ENCODE measurements around the gene VSIR. TPM values are rescaled to one million over a fixed set of nuclear protein-coding genes. Genes with fewer than 3 reads are reported as not detected.

VSIR gene
- total RNA-seq, 4 donors from 2014 or later: 54.3 to 77.0 (median 61.6) TPM

DNA sequence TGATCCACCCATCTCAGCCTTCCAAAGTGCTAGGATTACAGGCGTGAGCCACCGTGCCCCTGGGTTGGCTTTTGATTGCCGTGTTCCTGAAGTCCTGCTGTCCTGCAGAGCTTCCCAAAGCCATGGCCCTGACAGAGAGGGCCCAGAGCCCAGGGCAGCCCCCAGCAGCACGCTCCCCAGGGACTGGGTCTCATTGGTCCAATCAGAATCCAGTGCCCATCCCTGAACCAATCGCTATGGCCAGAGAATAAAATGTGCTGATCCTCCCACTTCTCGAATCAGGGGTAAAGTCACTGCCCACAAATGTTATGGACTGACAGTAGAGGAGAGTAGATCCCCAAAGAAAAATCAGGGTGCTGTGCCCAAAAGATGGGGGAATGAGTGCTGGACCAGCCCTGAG, 48.8 kb downstream of the VSIR start:
- in situ Hi-C loops (cut with MboI; ENCODE audit: low pct_ligation_motif_present in 1 of 4, low pct_unique_long_range_greater_than_20kb in 1 of 4, low sequenced_read_pairs in 3 of 4) (loop anchor here (10.0 to 25.0 kb wide), 3 partner anchors 50 to 337 kb away; partner anchors contain the start of genes CDH23 (in 2 of the 4) and VSIR (in 1 of the 4)), intact Hi-C loops (cut with DNase I; ENCODE audit: low total_unique reads) (no loop called here)
- 100% methylated on average over 6 of the region's 6 CpGs; no CpG with 5 or more reads in 1 of the 2 donors for WGBS, 2 donors (ENCODE audit: low coverage in 1 of 2)
- DNase-seq: no peak
- no peaks in the 10 kb centered on the region for H3K27me3 ChIP-seq
- no peak overlapping the region for H3K27ac ChIP-seq
- no peaks in the 10 kb centered on the region for H3K9me3 ChIP-seq
- H3K4me1 ChIP-seq: peaks cover 30 to 42% (median 41%) of the 10 kb centered on the region in 4 donors
- no peak for TF ChIP-seq POLR2AphosphoS5 (IDR thresholded peaks at IDR 0.05)
- TF ChIP-seq POLR2A (IDR thresholded peaks at IDR 0.05): no peak
- TF ChIP-seq CTCF (IDR thresholded peaks at IDR 0.05): no peak
- TF ChIP-seq EP300 (IDR thresholded peaks at IDR 0.05; ENCODE audit: low read depth): no peak
- no peaks in the 10 kb centered on the region for H3K36me3 ChIP-seq
- no peak overlapping the region for H3K4me3 ChIP-seq

DNA sequence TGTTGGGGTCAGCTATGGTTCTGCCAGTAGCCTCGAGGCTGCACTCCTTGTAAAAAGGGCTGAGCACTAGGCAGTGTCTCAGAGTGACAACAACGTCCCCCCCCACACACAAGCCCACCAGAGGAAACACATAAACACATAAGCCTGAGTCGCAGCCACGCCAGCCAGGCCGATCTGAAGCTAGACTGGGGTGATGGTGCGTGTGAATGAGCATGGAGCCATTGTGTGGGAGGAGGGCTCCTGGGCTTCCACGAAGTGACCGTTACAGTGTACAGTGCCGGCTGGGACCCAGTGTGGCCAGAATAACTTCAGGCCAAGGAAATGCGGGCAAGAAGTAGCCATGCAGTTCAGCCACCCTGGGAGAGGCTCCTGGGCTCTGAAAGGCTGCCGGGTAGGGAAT, 50.0 kb downstream of the VSIR start:
- no peak for DNase-seq
- intact Hi-C loops (cut with DNase I; ENCODE audit: low total_unique reads) (no loop called here), in situ Hi-C loops (cut with MboI; ENCODE audit: low pct_ligation_motif_present in 1 of 4, low pct_unique_long_range_greater_than_20kb in 1 of 4, low sequenced_read_pairs in 3 of 4) (loop anchor here (10.0 to 25.0 kb wide), 3 partner anchors 51 to 336 kb away; partner anchors contain the start of genes CDH23 (in 2 of the 4) and VSIR (in 1 of the 4))
- WGBS, 2 donors (ENCODE audit: low coverage in 1 of 2): 91% methylated on average over 11 of the region's 11 CpGs; no CpG with 5 or more reads in 1 of the 2 donors
- Histone ChIP-seq H3K4me1 (peaks cover 18 to 31% (median 29%) of the 10 kb centered on the region in 4 donors), H3K27ac (no peak overlapping the region), H3K4me3 (no peak overlapping the region), H3K9me3 (no peaks in the 10 kb centered on the region), H3K36me3 (no peaks in the 10 kb centered on the region), H3K27me3 (no peaks in the 10 kb centered on the region)
- TF ChIP-seq EP300 (IDR thresholded peaks at IDR 0.05; ENCODE audit: low read depth): no peak
- TF ChIP-seq CTCF (IDR thresholded peaks at IDR 0.05): no peak
- TF ChIP-seq POLR2A (IDR thresholded peaks at IDR 0.05): no peak
- TF ChIP-seq POLR2AphosphoS5 (IDR thresholded peaks at IDR 0.05): no peak

GRCh38 chr10:71722849-71723248, 50.5 kb downstream of the VSIR start:
- intact Hi-C loops (cut with DNase I; ENCODE audit: low total_unique reads) (no loop called here), in situ Hi-C loops (cut with MboI; ENCODE audit: low pct_ligation_motif_present in 1 of 4, low pct_unique_long_range_greater_than_20kb in 1 of 4, low sequenced_read_pairs in 3 of 4) (loop anchor here (10.0 to 25.0 kb wide), 3 partner anchors 52 to 336 kb away; partner anchors contain the start of genes CDH23 (in 2 of the 4) and VSIR (in 1 of the 4))
- no peaks in the 10 kb centered on the region for H3K27me3 ChIP-seq
- TF ChIP-seq POLR2A (IDR thresholded peaks at IDR 0.05): no peak
- H3K4me3 ChIP-seq: no peak overlapping the region
- no peaks in the 10 kb centered on the region for H3K9me3 ChIP-seq
- WGBS, 2 donors (ENCODE audit: low coverage in 1 of 2): 96% methylated on average over 1 of the region's 1 CpG; no CpG with 5 or more reads in 1 of the 2 donors
- H3K4me1 ChIP-seq: peaks cover 14 to 27% (median 24%) of the 10 kb centered on the region in 4 donors
- no peak for DNase-seq
- no peak overlapping the region for H3K27ac ChIP-seq
- no peaks in the 10 kb centered on the region for H3K36me3 ChIP-seq

GRCh38 chr10:71721313-71721712, 52.0 kb downstream of the VSIR start:
- H3K9me3 ChIP-seq: no peaks in the 10 kb centered on the region
- no peak overlapping the region for H3K27ac ChIP-seq
- H3K4me3 ChIP-seq: no peak overlapping the region
- WGBS, 2 donors (ENCODE audit: low coverage in 1 of 2): 98% methylated on average over 6 of the region's 6 CpGs; no CpG with 5 or more reads in 1 of the 2 donors
- in situ Hi-C loops (cut with MboI; ENCODE audit: low pct_ligation_motif_present in 1 of 4, low pct_unique_long_range_greater_than_20kb in 1 of 4, low sequenced_read_pairs in 3 of 4) (loop anchor here (10.0 to 25.0 kb wide), 3 partner anchors 53 to 334 kb away; partner anchors contain the start of genes CDH23 (in 2 of the 4) and VSIR (in 1 of the 4)), intact Hi-C loops (cut with DNase I; ENCODE audit: low total_unique reads) (no loop called here)
- no peaks in the 10 kb centered on the region for H3K36me3 ChIP-seq
- TF ChIP-seq CTCF (IDR thresholded peaks at IDR 0.05): no peak
- no peak for TF ChIP-seq POLR2A (IDR thresholded peaks at IDR 0.05)
- peaks cover 0 to 15% (median 9%) of the 10 kb centered on the region in 4 donors for H3K4me1 ChIP-seq
- DNase-seq: no peak
- H3K27me3 ChIP-seq: no peaks in the 10 kb centered on the region

Measured in transverse colon (tissue), 4 donors.